Epithelial cell of proximal tubule (primary cell): ENCODE results near the gene CPLANE2. TPM values are rescaled to one million over a fixed set of nuclear protein-coding genes. Genes with fewer than 3 reads are reported as not detected.
"Not testable (repeated sequence)": the region's sequence is repeated elsewhere in the genome, so short reads cannot be mapped to it uniquely, and the experiment has no call there.

Experiments
- DNase-seq: peaks from one replicate; pipeline ENCODE4 v3.0.0-alpha.2; 2011; ENCODE audit warnings: low read depth
- H3K4me3 ChIP-seq: 2 replicates; pipeline ENCODE4 v1.5.1; 2011; ENCODE audit warnings: low read depth, mild to moderate bottlenecking, low read length
- total RNA-seq: library from RNA; depleted of rRNA; stranded (reverse); fragments of >200 nt; gene quantifications from 2 replicates; pipeline ENCODE4 v1.2.3, GENCODE V29; 2015
- TF ChIP-seq, protein P1 (sequence below): conservative IDR thresholded peaks from 2 replicates; pipeline ENCODE4 v1.5.1; 2012; ENCODE audit warnings: low read depth, mild to moderate bottlenecking, low read length

Gene CPLANE2
- total RNA-seq, 1 donor from 2014 or later: 2.5 TPM

GRCh38 chr1:16267690-16268180 lies 30.8 kb upstream of the CPLANE2 start:
- TF ChIP-seq, protein P1, sequence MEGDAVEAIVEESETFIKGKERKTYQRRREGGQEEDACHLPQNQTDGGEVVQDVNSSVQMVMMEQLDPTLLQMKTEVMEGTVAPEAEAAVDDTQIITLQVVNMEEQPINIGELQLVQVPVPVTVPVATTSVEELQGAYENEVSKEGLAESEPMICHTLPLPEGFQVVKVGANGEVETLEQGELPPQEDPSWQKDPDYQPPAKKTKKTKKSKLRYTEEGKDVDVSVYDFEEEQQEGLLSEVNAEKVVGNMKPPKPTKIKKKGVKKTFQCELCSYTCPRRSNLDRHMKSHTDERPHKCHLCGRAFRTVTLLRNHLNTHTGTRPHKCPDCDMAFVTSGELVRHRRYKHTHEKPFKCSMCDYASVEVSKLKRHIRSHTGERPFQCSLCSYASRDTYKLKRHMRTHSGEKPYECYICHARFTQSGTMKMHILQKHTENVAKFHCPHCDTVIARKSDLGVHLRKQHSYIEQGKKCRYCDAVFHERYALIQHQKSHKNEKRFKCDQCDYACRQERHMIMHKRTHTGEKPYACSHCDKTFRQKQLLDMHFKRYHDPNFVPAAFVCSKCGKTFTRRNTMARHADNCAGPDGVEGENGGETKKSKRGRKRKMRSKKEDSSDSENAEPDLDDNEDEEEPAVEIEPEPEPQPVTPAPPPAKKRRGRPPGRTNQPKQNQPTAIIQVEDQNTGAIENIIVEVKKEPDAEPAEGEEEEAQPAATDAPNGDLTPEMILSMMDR: no peak
- DNase-seq: no peak
- no peak overlapping the region for H3K4me3 ChIP-seq

- DNase-seq: no peak
- TF ChIP-seq, protein P1: no peak
- H3K4me3 ChIP-seq: no peak overlapping the region
These were observed 29.6 kb upstream of the CPLANE2 start for GRCh38 chr1:16266411-16267118.

DNA sequence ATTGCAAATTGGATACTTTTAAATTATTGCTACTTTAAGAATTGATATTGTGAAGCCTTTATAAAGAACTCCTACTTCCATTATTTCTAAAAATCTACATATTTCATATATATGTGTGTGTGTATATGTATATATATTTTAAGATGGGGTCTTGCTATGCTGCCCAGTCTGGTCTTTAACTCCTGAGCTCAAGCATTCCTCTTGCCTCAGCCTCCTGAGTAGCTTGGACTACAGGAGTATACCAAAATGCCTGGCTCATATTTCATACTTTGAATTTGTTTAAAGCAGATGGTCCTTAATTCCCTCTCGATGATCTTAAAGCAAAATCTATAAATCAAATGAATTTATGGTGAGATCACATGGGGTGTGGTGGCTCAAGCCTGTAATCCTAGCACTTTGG lies 25.1 kb upstream of the CPLANE2 start:
- no peak overlapping the region for H3K4me3 ChIP-seq
- DNase-seq: no peak
- TF ChIP-seq, protein P1: no peak

GRCh38 chr1:16260814-16261213 lies 23.8 kb upstream of the CPLANE2 start:
- DNase-seq: no peak
- TF ChIP-seq, protein P1: no peak
- H3K4me3 ChIP-seq: no peak overlapping the region

DNA sequence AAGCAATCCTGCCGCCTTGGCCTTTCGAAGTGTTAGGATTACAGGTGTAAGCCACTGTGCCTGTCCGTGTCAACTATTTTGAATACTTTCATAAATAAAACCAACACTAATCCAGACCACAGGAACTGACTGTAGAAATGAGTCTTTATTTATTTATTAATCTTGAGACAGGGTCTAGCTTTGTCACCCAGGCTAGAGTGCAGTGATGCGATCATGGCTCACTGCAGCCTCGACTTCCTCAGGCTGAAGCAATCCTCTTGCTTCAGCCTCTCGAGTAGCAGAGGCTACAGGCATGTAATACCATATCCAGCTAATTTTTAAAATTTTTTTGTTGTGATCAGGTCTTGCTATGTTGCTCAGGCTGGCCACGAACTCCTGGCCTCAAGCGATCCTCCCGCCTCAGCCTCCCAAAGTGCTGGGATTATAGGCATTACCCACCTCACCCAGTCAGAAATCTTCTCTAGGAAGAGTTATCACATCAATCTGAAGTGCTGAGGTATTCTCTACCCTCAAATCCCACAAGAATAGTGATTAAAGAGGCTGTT lies 21.7 kb upstream of the CPLANE2 start:
- no peak overlapping the region for H3K4me3 ChIP-seq
- TF ChIP-seq, protein P1: no peak
- no peak for DNase-seq

GRCh38 chr1:16257968-16258367 lies 21.0 kb upstream of the CPLANE2 start:
- H3K4me3 ChIP-seq: no peak overlapping the region
- DNase-seq: no peak
- TF ChIP-seq, protein P1: no peak

DNA sequence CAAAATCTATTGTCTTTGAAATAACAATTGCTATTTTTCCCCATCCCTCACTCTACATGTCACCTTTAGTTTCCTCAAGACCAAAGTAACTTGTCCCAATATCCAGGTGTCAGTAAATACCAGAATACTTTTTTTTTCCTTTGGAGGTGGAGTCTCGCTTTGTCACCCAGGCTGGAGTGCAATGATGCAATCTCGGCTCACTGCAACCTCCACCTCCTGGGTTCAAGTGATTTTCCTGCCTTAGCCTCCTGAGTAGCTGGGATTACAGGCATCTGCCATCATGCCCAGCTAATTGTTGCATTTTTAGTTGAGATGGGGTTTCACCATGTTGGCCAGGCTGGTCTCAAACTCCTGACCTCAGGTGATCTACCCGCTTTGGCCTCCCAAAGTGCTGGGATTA lies 20.6 kb upstream of the CPLANE2 start:
- not testable (repeated sequence) for H3K4me3 ChIP-seq, DNase-seq
